Osteocyte (in vitro differentiated cells): Measurements from ENCODE around the gene PTPRG. TPM values are rescaled to one million over a fixed set of nuclear protein-coding genes. Genes with fewer than 3 reads are reported as not detected.

Source experiments
- DNase-seq: peaks from one replicate; pipeline ENCODE4 v3.0.0; 2021; ENCODE audit warnings: mixed read lengths; ENCODE audit not compliant: unreplicated experiment; ENCODE audit errors: extremely low spot score
- H3K27ac Mint-ChIP-seq: one replicate; pipeline ENCODE4 v1.8.0; 2021; ENCODE audit warnings: mild to moderate bottlenecking, mixed read lengths; ENCODE audit not compliant: unreplicated experiment
- H3K27me3 Mint-ChIP-seq: one replicate; pipeline ENCODE4 v1.8.0; 2021; ENCODE audit warnings: mixed read lengths; ENCODE audit not compliant: unreplicated experiment
- H3K36me3 Mint-ChIP-seq: one replicate; pipeline ENCODE4 v1.8.0; 2021; ENCODE audit warnings: mixed read lengths; ENCODE audit not compliant: unreplicated experiment
- H3K4me1 Mint-ChIP-seq: one replicate; pipeline ENCODE4 v1.8.0; 2021; ENCODE audit warnings: mixed read lengths; ENCODE audit not compliant: unreplicated experiment
- H3K4me3 Mint-ChIP-seq: one replicate; pipeline ENCODE4 v1.8.0; 2021; ENCODE audit warnings: mild to moderate bottlenecking, moderate library complexity, mixed read lengths; ENCODE audit not compliant: unreplicated experiment
- H3K9me3 Mint-ChIP-seq: one replicate; pipeline ENCODE4 v1.8.0; 2021; ENCODE audit warnings: mixed read lengths; ENCODE audit not compliant: unreplicated experiment
- total RNA-seq: library from RNA; stranded (reverse); gene quantifications from 2 replicates; pipeline ENCODE4 v1.2.1, GENCODE V29; 2021
- TF ChIP-seq, protein P1 (sequence below): fragments of 200-600 bp; sonication (generic); IDR thresholded peaks from 2 replicates; pipeline ENCODE4 v1.5.0; 2021; ENCODE audit warnings: antibody characterized with exemption, mild to moderate bottlenecking, moderate library complexity

The PTPRG gene
- total RNA-seq, 1 donor from 2014 or later, result 48.1 TPM

DNA sequence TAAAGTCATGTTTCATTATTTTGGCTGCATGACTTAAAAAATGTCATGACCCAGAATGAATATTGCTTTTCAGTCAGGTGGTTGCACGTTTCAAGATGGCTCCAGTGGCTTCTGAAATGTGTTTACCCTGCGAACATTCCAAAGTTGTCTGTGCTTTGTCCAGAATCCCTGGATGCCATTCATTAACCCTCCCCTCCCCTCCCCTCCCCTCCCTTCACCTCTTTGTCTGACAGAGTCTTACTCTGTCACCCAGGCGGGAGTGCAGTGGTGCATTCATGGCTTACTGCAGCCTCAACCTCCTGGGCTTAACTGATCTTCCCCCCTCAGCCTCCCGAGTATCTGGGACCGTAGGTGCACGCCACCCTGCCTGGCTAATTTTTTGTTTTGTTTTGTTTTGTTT, 308.0 kb downstream of the PTPRG start:
- TF ChIP-seq, protein P1, sequence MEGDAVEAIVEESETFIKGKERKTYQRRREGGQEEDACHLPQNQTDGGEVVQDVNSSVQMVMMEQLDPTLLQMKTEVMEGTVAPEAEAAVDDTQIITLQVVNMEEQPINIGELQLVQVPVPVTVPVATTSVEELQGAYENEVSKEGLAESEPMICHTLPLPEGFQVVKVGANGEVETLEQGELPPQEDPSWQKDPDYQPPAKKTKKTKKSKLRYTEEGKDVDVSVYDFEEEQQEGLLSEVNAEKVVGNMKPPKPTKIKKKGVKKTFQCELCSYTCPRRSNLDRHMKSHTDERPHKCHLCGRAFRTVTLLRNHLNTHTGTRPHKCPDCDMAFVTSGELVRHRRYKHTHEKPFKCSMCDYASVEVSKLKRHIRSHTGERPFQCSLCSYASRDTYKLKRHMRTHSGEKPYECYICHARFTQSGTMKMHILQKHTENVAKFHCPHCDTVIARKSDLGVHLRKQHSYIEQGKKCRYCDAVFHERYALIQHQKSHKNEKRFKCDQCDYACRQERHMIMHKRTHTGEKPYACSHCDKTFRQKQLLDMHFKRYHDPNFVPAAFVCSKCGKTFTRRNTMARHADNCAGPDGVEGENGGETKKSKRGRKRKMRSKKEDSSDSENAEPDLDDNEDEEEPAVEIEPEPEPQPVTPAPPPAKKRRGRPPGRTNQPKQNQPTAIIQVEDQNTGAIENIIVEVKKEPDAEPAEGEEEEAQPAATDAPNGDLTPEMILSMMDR, result no peak
- H3K36me3 Mint-ChIP-seq, result peaks cover 2% of the 10 kb centered on the region
- no peak for DNase-seq

DNA sequence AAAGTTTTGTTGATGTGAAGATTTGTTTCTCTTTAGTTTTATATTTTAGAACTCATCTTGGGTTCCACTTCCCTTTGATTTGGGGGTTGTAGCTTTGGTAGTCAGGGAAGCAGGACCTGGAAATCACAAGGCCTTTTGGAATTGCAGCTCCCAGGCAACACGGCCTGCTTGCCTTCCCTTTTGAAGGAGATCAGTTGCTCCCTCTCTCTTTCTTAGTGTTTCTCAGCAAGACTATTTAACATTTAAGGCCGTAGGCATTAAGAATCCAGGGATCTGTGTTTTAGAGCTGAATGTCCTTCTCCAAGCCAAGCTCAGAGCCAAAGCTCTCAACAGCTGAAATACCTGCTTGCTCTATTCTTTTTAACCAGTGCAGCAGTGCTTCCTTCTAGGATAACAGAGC, 310.3 kb downstream of the PTPRG start:
- Mint-ChIP-seq H3K4me3 (no peak overlapping the region), H3K27me3 (no peaks in the 10 kb centered on the region), H3K9me3 (no peaks in the 10 kb centered on the region), H3K36me3 (peaks cover 2% of the 10 kb centered on the region), H3K27ac (no peak overlapping the region), H3K4me1 (peaks cover 26% of the 10 kb centered on the region)
- DNase-seq, result no peak
- TF ChIP-seq, protein P1, result no peak

More for the DNA sequence above, 308.0 kb downstream of the PTPRG start:
- Mint-ChIP-seq H3K9me3 (no peaks in the 10 kb centered on the region), H3K27ac (no peak overlapping the region), H3K4me3 (no peak overlapping the region), H3K4me1 (peaks cover 12% of the 10 kb centered on the region), H3K27me3 (no peaks in the 10 kb centered on the region)

DNA sequence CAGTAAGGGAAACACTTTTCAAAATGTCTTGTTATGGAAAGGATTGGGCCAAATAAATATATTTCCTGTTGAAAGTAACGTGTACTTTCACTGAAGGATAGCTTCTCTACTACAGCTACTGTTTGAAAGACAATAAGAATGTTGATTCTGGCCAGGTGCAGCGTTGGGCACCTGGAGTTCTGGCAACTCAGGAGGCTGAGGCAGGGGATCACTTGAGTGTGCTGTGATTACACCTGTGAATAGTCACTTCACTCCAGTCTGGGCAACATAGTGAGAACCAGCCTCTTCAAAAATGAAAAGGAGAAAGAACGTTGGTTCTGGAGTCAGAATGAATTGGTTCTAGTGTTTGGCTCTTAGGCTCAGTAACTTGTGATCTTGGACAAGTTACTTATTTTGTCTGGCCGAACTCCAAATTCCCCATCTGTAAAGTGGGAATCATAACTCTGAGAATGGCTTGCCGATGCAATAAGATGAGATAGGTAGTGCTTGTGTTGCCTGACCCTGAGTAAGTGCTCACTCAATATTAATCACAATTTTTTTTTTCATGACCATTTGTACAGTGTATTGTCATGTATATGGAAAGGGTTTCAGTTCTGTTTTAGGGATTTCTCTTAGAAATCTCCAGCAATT, 310.8 kb downstream of the PTPRG start:
- H3K36me3 Mint-ChIP-seq, result peaks cover 2% of the 10 kb centered on the region
- H3K27me3 Mint-ChIP-seq, result no peaks in the 10 kb centered on the region
- no peak overlapping the region for H3K27ac Mint-ChIP-seq
- H3K9me3 Mint-ChIP-seq, result no peaks in the 10 kb centered on the region
- H3K4me1 Mint-ChIP-seq, result peaks cover 31% of the 10 kb centered on the region
- TF ChIP-seq, protein P1, result no peak
- no peak overlapping the region for H3K4me3 Mint-ChIP-seq
- no peak for DNase-seq

DNA sequence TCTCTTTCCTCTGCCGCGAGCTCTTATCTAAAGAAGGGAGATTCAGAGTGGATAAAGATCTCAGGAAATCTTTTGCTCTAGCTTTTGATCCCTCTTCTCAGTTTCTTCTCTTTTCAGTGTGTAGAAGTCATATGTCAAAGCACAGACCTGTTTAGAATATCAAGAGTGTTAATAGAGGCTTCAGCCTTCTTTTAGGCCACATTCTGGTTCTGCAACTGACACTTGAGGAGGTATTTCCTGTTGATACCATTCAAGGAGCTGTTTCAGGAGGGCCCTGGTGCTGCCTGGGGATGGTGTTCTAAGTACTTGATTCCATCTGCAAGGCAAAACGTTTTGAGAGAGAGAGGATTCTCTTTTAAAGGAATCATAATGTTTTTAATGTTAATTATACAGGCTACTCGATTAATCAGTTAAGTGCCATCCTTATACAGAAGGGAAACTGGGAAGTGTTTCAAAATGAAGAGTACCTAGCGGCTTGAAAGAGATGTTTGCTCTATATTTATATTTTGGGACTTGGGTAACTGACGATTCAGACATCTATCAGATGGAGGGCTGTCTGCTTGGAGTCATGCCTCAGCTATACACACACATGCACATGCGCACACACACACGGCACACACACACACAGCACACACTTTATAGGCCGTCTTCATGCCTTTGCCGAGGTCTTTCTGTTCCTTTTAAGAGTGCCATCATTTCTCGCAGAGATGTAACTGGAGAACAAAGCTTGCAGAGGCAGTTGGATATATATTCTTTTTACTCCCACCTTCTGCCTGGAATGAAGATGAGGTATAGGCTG, 313.9 kb downstream of the PTPRG start:
- Mint-ChIP-seq H3K4me3 (no peak overlapping the region), H3K4me1 (peaks cover 32% of the 10 kb centered on the region), H3K27me3 (no peaks in the 10 kb centered on the region), H3K27ac (peak overlapping the region; percentile 15), H3K9me3 (no peaks in the 10 kb centered on the region), H3K36me3 (no peaks in the 10 kb centered on the region)
- TF ChIP-seq, protein P1, result no peak
- DNase-seq, result no peak

DNA sequence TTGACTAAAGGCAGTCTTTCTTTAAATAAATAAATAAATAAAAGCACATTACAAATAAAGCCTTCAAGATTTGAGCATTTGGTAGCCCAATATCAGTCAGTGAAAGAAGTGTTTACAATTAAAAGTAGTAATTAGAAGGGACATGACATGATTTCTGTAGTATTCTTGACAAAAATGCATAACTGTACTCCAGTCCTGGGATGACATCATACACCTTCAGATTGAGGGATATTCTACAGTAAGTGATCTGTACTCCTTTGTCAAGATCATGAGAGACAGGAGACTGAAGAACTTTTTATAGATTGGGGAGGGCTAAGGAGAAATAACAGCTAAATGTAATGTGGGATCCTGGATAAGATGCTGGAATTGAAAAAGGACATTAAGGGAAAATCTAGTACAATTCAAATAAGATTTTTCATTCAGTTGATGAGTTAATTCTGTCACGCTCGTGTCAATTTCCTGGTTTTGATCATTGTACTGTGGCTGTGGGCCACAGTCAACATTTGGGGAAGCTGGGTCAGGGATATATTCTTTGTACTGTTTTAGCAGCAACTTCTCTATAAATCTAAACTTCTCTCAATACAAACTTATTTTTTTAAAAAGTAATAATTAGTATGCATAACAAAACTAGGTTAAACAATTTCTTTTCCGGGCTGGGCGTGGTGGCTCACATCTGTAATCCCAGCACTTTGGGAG, 314.8 kb downstream of the PTPRG start:
- peaks cover 32% of the 10 kb centered on the region for H3K4me1 Mint-ChIP-seq
- H3K27ac Mint-ChIP-seq, result no peak overlapping the region
- H3K9me3 Mint-ChIP-seq, result no peaks in the 10 kb centered on the region
- TF ChIP-seq, protein P1, result no peak
- H3K27me3 Mint-ChIP-seq, result no peaks in the 10 kb centered on the region
- H3K4me3 Mint-ChIP-seq, result no peak overlapping the region
- no peaks in the 10 kb centered on the region for H3K36me3 Mint-ChIP-seq
- no peak for DNase-seq
